ENCODE data around the gene PABPC3.

- TF ChIP-seq EZH2 (IDR thresholded peaks at IDR 0.05; ENCODE audit: low read length, missing control alignments) (no peak), CTCF (conservative IDR thresholded peaks at IDR 0.05 in 1 of 2, IDR thresholded peaks at IDR 0.05 in 1 of 2; ENCODE audit: low read depth in 1 of 2, low read length in 2 of 2) (no peak)
Measured at GRCh38 chr13:25137788-25138115, 41.8 kb downstream of the PABPC3 start.

All from fibroblast of lung (primary cell).